ENCODE data around the gene CELF2.

Gene CELF2

DNA sequence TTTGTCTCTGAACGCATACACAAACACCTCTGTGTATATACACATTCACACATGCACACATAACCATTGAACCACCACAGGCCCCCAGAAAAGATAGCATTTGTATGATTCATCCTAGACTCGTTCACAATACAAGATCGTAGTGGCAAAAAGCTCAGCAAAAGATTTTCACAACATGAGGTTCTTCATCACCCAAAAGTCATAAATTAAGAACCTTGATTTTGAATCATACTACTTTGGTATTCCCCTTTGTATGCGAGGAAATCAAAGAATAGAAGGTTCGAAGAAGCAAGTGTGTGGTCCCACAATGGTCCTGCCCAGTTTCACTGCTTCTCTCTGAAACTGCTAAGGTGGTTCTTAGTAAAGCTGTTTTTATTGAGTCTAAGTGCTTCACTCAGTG is 200.7 kb downstream of the CELF2 start:
- no peak for DNase-seq (ENCODE audit: low read depth in 2 of 2, low spot score in 1 of 2)

DNA sequence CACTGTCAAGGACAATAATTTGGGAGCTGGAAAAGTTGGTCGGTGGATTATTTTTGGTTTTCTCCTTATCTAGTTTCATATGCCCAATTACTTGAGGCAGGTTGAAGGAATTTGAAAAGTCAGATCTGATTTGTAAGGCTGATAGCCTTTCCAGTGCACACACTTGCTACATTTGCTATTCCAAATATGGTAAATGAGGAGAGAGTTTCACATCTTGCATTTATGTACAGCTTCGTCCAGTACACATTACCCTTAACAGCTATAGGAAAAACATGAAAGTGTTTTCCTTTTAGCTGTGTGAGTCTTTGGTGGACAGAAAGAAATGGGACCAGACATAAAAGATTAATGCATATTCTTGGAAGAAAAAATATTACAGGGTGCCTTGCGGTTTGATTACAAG is 201.8 kb downstream of the CELF2 start:
- no peak for DNase-seq (ENCODE audit: low read depth in 2 of 2, low spot score in 1 of 2)

DNA sequence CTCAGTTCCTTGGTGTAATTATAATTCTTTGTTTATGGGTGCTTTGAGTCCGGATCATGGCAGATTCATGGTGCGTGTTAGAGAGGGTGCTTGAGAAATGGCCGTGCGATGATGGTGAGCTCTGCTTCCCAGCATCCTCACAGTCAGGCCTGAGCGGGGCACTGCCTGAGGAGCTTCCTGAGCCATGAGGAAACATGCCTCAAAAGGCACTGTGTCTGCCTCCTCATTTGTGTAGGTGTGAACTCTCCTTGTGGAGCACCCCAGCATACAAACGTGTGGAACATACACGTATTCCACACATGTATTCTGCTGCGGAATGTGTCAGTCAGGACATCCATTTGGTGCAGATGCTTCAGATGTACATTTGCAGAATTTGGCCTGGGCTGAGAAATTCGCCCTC is 205.4 kb downstream of the CELF2 start:
- no peak for DNase-seq (ENCODE audit: low read depth in 2 of 2, low spot score in 1 of 2)

DNA sequence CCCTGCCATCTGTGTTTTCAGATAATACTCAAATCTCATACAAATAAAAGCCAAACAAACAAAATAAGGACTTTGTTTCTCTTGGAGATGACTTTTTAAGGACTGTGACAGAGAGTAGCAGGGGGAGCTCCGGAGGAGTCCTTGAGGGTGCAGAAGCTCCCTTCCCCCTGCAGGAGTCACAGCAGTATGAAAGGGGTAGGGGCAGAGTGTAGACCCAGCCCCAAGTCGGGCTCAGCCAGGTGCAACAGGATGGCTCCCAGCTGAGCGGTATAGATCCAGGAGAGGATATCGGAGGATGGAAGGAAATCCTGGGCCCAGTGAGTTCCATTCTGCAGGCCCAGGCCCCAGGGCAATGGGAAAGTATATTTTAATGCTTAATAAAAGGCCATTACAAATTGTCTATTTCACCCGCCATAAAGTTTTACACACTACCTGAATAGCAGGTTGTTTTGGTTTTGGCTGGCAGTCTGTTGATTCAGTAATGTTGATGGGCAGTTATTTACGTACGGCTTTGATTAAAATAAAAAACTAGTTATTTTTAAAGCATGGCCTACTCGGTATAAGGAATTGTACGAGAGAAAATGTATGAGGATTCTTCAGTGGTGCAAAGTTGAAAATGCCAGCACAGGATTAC is 206.0 kb downstream of the CELF2 start:
- no peak for DNase-seq (ENCODE audit: low read depth in 2 of 2, low spot score in 1 of 2)

- no peak for DNase-seq (ENCODE audit: low read depth in 2 of 2, low spot score in 1 of 2)
These were observed 206.6 kb downstream of the CELF2 start for GRCh38 chr10:11224321-11224720.

DNA sequence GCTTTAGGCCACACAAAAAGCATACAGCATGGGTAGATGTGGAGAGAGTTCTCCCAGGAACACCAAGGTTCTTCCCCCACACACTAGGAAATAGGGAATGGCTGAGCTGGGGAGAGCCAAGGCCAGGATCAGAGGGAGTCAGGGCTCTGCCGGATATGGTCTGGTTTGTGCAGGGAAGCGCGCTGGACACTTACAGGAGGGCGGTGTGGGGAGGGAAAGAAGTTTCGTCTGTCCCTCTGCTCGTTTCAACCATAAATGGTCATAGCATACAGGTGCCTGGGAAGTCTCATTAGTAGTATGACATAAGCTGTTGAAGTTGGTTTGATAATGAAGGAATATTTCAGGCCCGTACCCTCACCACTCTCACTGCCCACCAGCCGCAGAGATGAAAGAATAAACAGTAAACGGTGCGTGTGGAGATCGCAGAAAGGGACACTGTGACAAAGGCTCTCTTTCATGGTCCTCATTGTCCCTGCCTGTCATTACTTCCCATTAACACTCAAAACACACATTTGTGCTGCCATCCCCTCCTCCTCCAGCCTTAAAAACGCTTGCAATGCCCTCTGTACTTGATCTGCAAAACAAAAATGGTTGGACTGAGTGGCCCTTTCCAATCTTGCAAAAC is 207.2 kb downstream of the CELF2 start:
- no peak for DNase-seq (ENCODE audit: low read depth in 2 of 2, low spot score in 1 of 2)

DNA sequence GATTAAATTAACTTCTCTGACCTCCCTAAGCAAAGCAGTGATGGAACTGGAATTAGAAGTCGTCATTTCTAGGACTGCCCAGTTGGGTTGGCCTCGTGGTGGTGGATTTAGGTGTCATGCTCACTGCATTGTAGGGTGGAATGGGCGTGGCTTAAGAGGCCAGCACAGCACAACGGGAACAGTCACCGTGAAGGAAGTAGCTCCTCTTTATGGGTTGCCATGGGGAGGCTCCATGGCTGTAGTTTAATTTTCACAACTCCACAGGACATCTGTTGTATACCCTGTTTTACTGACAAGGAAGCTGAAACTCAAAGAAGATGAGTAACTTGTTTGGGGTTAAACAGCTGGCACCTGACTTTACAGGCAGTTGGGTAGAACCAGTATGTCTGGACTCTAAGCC is 208.3 kb downstream of the CELF2 start:
- DNase-seq (ENCODE audit: low read depth in 2 of 2, low spot score in 1 of 2): no peak

GRCh38 chr10:11227103-11227502 is 209.4 kb downstream of the CELF2 start:
- no peak for DNase-seq (ENCODE audit: low read depth in 2 of 2, low spot score in 1 of 2)

GRCh38 chr10:11229893-11230292 is 212.2 kb downstream of the CELF2 start:
- no peak for DNase-seq (ENCODE audit: low read depth in 2 of 2, low spot score in 1 of 2)

DNA sequence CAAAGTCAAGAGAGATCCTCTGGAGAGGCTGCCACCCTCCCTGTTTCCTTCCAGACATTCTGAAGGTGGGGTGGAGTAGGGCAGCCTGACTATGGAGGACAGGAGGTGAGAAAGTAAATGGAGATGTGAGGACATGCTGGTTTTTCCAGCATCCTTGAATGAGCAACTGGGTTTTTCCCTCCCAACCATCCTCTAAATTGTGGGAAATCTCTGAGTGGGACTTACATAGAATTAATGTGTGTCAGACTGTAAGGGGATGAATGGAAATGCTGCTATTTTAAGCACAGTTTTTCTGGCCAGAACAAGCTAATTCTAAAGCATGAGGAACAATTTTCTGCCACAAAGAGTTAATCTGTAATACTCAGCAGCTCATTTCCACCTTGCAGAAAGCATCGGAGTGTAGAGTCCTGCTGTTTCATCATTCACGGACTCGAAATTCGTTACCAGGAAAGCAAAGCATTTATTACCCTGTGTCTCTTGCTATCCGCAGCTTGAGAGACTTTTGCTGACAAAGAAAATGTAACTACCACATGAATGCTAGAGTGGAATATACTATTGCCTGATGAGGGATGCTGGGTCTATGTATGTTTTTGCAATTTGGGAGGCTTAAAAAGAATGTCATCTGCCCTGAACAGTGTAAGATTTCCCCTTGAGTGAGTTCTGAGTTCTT is 213.0 kb downstream of the CELF2 start:
- DNase-seq (ENCODE audit: low read depth in 2 of 2, low spot score in 1 of 2): no peak

- no peak for DNase-seq (ENCODE audit: low read depth in 2 of 2, low spot score in 1 of 2)
These were observed 213.6 kb downstream of the CELF2 start for GRCh38 chr10:11231285-11231684.

DNA sequence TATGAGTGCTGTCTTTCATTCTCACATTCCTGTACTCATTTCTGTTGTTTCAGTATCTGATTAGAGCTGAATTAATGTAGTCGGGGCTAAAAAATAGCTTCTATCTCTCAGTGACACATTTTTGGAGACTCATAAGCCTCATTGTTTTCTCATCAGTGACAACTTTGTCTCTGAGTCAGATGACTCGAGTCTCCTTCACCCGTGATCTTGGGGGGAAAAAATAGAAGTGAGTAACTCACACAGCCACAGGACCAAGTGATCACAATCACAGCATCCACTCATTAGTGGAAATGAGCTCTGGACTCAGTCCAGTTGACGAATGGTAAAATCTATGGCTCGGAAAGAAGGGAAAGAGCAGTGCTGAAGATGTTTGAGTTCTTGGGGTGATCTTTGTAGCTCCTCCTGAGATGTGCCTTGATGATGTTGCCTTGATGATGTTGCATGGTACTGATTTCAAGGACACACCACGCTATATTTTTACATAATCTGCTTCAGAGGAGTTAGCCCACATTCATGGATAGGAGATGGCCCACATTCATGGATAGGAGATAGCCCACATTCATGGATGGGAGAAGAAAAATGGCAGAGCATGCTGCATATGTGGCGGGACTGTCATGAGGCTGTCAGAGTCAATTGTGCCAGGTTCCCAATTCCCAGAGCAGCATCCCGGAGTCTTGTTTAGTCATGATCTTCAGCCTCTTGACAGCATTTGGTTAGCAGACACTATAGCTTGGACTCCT is 214.7 kb downstream of the CELF2 start:
- no peak for DNase-seq (ENCODE audit: low read depth in 2 of 2, low spot score in 1 of 2)

- DNase-seq (ENCODE audit: low read depth in 2 of 2, low spot score in 1 of 2): no peak
These were observed 217.3 kb downstream of the CELF2 start for GRCh38 chr10:11234857-11235531.

DNA sequence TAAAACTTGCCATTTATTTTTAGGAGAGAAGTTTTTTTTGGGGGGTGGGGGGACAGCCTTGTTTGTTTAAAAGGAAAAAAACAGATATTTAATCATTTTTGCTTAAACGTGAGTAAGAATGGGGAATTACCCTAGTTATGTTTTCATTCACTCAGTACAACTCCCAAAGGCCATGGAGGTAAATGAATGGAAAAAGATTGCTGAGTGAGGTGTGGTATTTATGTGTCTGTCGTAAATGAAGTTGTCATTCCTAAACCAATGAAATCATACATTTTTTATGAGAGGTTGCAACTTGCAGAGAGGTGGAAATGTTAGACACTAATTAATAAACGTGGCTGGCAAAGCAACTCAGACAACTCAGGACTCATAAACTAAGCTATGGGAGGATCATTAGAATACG is 218.1 kb downstream of the CELF2 start:
- no peak for DNase-seq (ENCODE audit: low read depth in 2 of 2, low spot score in 1 of 2)

GRCh38 chr10:11236234-11236633 is 218.6 kb downstream of the CELF2 start:
- no peak for DNase-seq (ENCODE audit: low read depth in 2 of 2, low spot score in 1 of 2)

- peak in 1 of 2 donors; percentile 43 for DNase-seq (ENCODE audit: low read depth in 2 of 2, low spot score in 1 of 2)
These were observed 219.9 kb downstream of the CELF2 start for GRCh38 chr10:11237571-11237970.

GRCh38 chr10:11238893-11239292 is 221.2 kb downstream of the CELF2 start:
- DNase-seq (ENCODE audit: low read depth in 2 of 2, low spot score in 1 of 2): no peak

DNA sequence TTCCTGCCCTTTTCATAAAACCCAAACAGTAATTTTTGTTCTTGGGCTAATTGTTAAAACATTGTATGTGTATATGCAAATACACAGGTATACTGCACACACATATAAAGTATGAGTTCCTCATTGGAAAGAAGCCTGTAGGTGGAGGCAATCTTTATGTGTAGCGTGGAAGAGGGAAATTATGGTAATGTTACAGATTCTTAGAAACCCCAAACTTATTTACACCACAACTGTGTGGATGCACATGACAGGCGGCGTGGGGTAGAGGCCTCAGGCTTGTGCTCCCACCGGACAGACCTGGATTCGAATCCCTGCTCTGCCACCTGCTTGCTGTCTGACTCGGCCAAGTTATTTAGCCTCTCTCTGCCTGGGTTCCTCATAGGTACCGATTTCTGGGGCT is 223.0 kb downstream of the CELF2 start:
- no peak for DNase-seq (ENCODE audit: low read depth in 2 of 2, low spot score in 1 of 2)

DNA sequence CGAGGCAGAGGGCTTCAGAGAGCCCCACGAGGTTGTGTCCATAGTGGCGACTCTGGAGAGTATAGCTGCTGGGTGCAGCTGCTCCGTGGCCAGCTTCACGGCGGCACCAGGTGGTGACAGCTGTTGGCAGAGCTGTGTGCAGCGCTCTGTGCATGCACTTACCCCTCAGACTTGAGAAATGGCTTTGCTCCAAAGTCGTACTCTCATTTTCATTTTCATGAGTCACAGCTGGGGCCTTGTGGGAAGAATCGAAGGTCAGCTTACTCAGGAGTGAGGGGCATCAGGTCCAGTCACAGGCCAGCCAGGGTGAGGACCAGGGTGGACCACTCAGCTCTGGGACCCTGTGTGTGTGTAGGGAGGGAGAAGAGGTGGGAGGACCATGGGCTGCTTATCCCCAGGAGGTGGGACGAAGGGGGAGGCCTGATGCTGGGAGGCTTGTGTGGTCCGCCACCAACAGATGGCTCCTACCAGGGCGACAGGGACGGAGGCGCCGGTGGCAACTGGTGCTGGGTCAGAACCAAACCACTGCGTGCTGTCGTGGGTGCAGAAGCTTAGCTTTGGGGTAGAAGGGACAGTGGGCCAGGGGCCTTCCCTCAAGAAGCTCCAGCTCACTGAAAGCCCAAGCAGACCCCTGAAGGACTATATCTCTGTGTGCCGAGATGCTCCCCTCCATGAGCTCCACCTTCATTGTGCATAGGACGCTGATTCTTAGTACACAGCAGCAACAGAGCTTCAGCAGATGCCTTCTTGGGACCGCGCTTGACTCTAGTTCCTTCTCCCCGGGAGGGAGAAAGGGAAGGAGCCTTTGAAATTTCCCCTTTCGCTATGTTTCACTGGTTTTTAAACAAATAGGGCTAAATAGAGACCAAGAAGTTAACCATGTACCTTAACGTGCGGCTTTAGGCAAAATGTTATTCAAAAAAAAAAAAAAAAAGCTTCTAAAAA is 225.0 kb downstream of the CELF2 start:
- no peak for DNase-seq (ENCODE audit: low read depth in 2 of 2, low spot score in 1 of 2)

Measured in stimulated activated CD8-positive, alpha-beta memory T cell treated with anti-CD3 and anti-CD28 coated beads, Interleukin-4, amount 100 ng/mL, for 4 hours (primary cell).